C4-2B (cell line): Measurements from ENCODE around the gene NOC3L.

Experiments used
- H3K27ac ChIP-seq: fragments of 450-650 bp; 2 replicates; pipeline ENCODE4 v1.5.1; 2017
- CTCF ChIP-seq: fragments of 450-650 bp; conservative IDR thresholded peaks from 2 replicates; pipeline ENCODE4 v1.5.1; 2017; ENCODE audit warnings: mild to moderate bottlenecking
- ZFX ChIP-seq: fragments of 450-650 bp; IDR thresholded peaks from 2 replicates; pipeline ENCODE4 v1.6.1; 2017

The NOC3L gene

GRCh38 chr10:94315975-94316464, 46.7 kb downstream of the NOC3L start:
- no peak for TF ChIP-seq ZFX
- TF ChIP-seq CTCF: no peak
- H3K27ac ChIP-seq: no peak overlapping the region

DNA sequence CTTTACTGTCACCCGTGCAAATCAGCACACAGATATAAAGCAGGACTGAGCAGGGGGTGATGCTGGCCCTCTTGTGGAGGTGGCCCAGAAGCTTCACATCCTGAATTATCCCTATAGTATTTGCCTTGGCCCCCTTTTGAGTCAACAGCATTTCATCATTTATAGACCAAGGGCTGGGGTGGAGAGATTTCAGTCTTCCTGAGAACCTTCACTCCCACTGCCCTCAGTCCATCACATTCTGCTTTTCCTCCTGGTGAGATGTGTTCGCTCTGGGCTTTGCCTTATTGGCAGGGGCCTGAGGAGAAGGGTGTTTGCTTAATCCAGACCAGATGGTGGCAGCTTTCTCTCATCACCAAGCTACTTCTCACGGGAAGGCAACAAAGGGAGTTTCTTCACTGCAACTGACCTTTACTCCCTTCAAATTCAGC, 47.7 kb downstream of the NOC3L start:
- H3K27ac ChIP-seq: no peak overlapping the region
- no peak for TF ChIP-seq ZFX

- H3K27ac ChIP-seq: no peak overlapping the region
- no peak for TF ChIP-seq ZFX
- no peak for TF ChIP-seq CTCF
These were observed 52.4 kb downstream of the NOC3L start for GRCh38 chr10:94310369-94310768.

DNA sequence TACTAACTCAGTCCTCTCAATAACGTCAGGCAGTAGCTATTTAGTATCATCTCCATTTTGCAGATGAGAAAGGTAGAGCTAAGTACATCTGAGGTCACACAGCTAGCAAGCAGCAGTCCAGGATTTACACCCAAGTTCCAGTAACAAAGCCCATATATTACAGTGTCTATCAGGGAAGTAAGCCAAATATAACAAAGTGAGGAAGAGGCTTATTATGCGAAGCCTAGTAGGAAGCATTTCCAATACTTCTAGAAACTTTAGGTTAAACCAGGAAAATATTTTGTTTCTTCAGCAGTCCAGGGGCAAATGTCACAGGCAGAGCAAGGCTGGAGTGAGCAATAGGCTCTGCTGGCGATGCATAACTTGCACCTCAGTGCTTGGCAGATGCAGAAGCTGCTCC, 53.9 kb downstream of the NOC3L start:
- H3K27ac ChIP-seq: no peak overlapping the region
- no peak for TF ChIP-seq ZFX
- no peak for TF ChIP-seq CTCF

- TF ChIP-seq CTCF: no peak
- no peak for TF ChIP-seq ZFX
- no peak overlapping the region for H3K27ac ChIP-seq
These were observed 55.6 kb downstream of the NOC3L start for GRCh38 chr10:94307046-94307615.

GRCh38 chr10:94303929-94304328, 58.8 kb downstream of the NOC3L start:
- H3K27ac ChIP-seq: no peak overlapping the region
- no peak for TF ChIP-seq ZFX
- no peak for TF ChIP-seq CTCF

DNA sequence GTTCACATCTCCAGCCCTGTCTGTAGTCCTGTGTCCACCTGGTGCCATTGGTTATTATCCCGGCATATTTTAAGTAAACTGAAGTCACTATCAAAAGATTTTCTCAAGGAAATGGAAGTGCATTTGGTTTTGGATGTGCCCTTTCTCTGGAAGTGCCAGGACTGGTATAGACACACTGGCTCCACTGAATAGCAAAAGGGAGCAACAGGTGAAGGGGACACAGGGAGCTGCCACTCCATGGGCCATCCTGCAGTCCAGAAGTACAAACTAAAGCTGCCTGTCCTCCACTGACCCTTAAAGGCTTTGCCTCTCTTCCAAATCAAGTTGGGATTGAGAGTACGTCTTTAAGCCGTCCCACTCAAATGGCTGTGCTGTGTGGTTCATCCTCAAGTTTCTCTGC, 62.7 kb downstream of the NOC3L start:
- H3K27ac ChIP-seq: no peak overlapping the region
- TF ChIP-seq CTCF (no peak), ZFX (no peak)

GRCh38 chr10:94299417-94299816, 63.3 kb downstream of the NOC3L start:
- no peak for TF ChIP-seq ZFX
- no peak for TF ChIP-seq CTCF
- H3K27ac ChIP-seq: no peak overlapping the region
